A549 (cell line): ENCODE results near the gene SLC7A10.

Experiments used
- CTCF ChIP-seq: fragments of >200 bp; sonication (Bioruptor Twin); formaldehyde crosslinking; IDR thresholded peaks from 3 replicates; pipeline ENCODE4 v1.5.1; 2016
- ESRRA ChIP-seq: fragments of 150-350 bp; IDR thresholded peaks from 2 replicates; pipeline ENCODE4 v1.6.1; 2014; ENCODE audit warnings: mild to moderate bottlenecking, low read length, borderline replicate concordance
- FOSB ChIP-seq: fragments of 250-450 bp; sonication (Bioruptor Pico); IDR thresholded peaks from 2 replicates; pipeline ENCODE4 v1.5.0; 2020; ENCODE audit warnings: mild to moderate bottlenecking, moderate library complexity
- HDAC2 ChIP-seq: fragments of 200-600 bp; sonication (generic); IDR thresholded peaks from 2 replicates; pipeline ENCODE4 v1.6.1; 2016
- HOXA7 ChIP-seq: fragments of 250-450 bp; sonication (Bioruptor Pico); IDR thresholded peaks from 2 replicates; pipeline ENCODE4 v1.5.0; 2020; ENCODE audit warnings: mild to moderate bottlenecking, moderate library complexity
- JUNB ChIP-seq: fragments of >200 bp; sonication (Bioruptor Twin); formaldehyde crosslinking; IDR thresholded peaks from 2 replicates; pipeline ENCODE4 v1.6.1; 2016
- MAFK ChIP-seq: fragments of 450-650 bp; IDR thresholded peaks from 2 replicates; pipeline ENCODE4 v1.6.1; 2014; ENCODE audit not compliant: partially characterized antibody
- MAZ ChIP-seq: fragments of 150-350 bp; IDR thresholded peaks from 2 replicates; pipeline ENCODE4 v1.6.1; 2014; ENCODE audit warnings: antibody characterized with exemption, low read depth, low read length, borderline replicate concordance
- POLR2A ChIP-seq: IDR thresholded peaks from 2 replicates; pipeline ENCODE4 v1.6.1; 2012; ENCODE audit warnings: mild to moderate bottlenecking, low read length
- POLR2AphosphoS2 ChIP-seq: conservative IDR thresholded peaks from 2 replicates; pipeline ENCODE4 v1.6.1; 2012; ENCODE audit warnings: low read length, improper control_type of control experiment, inconsistent platforms

GRCh38 chr19:33217881-33218280 is 7.8 kb downstream of the SLC7A10 start:
- TF ChIP-seq ESRRA (no peak), POLR2A (no peak), CTCF (no peak), MAZ (no peak), HOXA7 (no peak), POLR2AphosphoS2 (no peak), MAFK (no peak), FOSB (CRISPR knock-in tag) (no peak), JUNB (no peak), HDAC2 (no peak)
